ENCODE results near the gene RAB11FIP4.

Gene RAB11FIP4

DNA sequence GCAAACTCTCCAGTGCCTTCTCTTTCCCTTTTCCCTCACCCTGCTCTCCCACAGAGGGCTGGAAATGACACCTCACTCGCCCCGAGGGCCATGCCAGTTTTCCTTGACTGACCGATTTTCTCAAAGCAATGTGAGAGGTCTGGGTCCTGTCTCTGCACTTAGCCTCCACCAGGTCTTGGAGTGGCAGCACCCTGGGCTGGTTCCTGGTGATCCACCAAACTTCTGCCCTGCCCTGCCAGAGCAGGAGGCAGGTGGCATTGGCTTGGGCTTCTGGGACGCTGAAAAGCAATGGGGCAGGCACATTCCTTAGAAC, 97.5 kb downstream of the RAB11FIP4 start:
- H3K4me3 ChIP-seq (ENCODE audit: control insufficient read depth, low read depth, low read length): no peak overlapping the region
- DNase-seq (ENCODE audit: low read depth): no peak
- TF ChIP-seq, protein P1, sequence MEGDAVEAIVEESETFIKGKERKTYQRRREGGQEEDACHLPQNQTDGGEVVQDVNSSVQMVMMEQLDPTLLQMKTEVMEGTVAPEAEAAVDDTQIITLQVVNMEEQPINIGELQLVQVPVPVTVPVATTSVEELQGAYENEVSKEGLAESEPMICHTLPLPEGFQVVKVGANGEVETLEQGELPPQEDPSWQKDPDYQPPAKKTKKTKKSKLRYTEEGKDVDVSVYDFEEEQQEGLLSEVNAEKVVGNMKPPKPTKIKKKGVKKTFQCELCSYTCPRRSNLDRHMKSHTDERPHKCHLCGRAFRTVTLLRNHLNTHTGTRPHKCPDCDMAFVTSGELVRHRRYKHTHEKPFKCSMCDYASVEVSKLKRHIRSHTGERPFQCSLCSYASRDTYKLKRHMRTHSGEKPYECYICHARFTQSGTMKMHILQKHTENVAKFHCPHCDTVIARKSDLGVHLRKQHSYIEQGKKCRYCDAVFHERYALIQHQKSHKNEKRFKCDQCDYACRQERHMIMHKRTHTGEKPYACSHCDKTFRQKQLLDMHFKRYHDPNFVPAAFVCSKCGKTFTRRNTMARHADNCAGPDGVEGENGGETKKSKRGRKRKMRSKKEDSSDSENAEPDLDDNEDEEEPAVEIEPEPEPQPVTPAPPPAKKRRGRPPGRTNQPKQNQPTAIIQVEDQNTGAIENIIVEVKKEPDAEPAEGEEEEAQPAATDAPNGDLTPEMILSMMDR (IDR thresholded peaks at IDR 0.05; ENCODE audit: control insufficient read depth, insufficient read depth, low read depth, low read length, missing control alignments): no peak

DNA sequence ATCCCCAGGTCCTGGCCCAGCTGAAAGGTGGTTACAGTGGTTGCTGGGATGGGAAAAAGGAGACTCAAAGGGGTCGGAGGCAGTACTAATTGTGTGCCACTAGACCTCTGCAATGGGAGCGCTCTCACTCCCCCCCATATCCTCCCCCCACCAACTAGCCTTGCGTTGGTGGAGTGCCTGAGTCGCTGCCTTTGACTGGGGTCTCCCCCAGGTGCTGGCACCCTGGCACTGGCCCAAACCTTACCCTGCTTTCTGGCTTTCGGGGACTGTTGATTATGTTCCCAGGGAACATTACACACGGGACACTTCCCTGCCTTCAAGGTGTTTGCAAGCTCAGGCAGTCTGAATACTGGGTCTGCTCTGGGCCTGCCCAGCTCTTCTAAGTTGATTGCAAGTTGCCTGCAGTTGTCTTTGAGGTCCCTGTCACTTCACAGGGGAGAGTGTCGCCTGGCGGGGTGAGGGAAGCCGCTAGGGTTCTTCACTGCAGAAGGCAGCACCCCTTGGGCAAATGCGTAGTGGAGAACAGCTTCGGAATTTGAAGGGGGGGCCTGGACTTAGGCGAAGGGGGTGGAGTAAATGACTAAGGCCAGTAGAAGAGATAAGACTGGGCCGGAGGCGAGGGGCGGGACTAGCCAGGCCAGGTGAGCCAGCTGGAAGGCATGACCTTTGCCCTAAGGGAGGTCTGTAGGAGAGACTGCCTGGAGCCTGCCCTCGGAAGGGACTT, 98.0 kb downstream of the RAB11FIP4 start:
- DNase-seq (ENCODE audit: low read depth): no peak
- TF ChIP-seq, protein P1 (IDR thresholded peaks at IDR 0.05; ENCODE audit: control insufficient read depth, insufficient read depth, low read depth, low read length, missing control alignments): no peak
- H3K4me3 ChIP-seq (ENCODE audit: control insufficient read depth, low read depth, low read length): no peak overlapping the region

DNA sequence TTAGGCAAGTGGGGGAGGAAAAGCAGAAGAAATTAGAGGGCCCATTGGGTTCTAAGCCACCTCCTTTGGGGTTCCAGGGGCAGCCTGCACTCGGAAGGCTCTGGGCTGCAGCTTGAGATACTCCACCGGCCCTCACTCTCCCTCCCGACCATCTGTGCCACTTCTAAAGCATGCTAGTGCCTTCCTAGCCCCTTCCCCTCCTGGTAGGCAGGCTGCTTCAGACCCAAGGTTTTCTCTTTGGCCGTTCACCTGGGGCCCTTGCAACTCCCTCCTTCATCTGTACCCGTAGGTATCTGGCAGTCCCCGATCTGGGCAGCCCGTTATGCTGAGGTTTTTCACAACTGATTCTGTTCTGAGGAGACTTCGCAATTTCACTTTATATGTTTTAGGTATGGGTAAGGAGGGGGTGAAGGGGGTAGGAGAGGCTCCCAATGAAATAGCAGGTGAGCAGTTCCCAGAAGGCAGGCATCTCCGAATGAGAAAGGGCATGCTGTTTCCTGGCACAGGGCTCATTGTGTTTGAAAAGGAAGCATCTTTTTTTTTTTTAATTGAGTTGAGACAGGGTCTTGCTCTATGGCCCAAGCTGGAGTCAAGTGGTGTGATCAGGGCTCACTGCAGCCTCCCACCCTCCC, 98.7 kb downstream of the RAB11FIP4 start:
- TF ChIP-seq, protein P1 (IDR thresholded peaks at IDR 0.05; ENCODE audit: control insufficient read depth, insufficient read depth, low read depth, low read length, missing control alignments): no peak
- H3K4me3 ChIP-seq (ENCODE audit: control insufficient read depth, low read depth, low read length): no peak overlapping the region
- DNase-seq (ENCODE audit: low read depth): no peak

DNA sequence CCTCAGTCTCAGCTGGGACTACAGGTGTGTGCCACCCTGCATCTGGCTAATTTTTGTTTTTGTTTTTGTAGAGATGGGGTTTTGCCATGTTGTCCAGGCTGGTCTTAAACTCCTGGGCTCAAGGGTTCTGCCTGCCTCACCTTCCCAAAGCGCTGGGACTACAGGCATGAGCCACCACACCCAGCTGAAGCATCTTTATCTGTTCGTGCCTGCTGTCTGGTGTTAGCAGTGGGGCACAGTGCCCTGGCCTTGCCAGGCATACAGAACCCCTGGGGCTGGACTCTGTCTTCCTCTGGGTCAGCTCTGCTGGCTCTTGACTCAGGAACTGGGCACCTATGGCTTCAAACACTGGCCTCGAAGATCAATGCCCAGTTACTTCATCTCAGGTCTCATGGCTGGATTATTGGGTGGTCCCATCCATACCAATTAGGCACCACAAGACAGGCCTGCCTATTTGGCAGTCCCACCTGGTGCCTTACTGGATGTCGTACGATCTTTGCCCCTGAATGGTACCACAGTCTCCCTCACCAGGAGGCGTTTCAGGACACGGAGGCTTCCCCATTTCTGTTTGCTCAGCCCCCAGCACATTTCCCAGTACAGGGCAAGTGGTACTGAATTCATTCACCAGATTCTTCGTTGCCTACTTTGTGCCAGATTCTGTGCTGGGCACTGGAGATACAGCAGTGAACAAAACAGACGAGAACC, 99.3 kb downstream of the RAB11FIP4 start:
- TF ChIP-seq, protein P1 (IDR thresholded peaks at IDR 0.05; ENCODE audit: control insufficient read depth, insufficient read depth, low read depth, low read length, missing control alignments): no peak
- H3K4me3 ChIP-seq (ENCODE audit: control insufficient read depth, low read depth, low read length): no peak overlapping the region
- no peak for DNase-seq (ENCODE audit: low read depth)

DNA sequence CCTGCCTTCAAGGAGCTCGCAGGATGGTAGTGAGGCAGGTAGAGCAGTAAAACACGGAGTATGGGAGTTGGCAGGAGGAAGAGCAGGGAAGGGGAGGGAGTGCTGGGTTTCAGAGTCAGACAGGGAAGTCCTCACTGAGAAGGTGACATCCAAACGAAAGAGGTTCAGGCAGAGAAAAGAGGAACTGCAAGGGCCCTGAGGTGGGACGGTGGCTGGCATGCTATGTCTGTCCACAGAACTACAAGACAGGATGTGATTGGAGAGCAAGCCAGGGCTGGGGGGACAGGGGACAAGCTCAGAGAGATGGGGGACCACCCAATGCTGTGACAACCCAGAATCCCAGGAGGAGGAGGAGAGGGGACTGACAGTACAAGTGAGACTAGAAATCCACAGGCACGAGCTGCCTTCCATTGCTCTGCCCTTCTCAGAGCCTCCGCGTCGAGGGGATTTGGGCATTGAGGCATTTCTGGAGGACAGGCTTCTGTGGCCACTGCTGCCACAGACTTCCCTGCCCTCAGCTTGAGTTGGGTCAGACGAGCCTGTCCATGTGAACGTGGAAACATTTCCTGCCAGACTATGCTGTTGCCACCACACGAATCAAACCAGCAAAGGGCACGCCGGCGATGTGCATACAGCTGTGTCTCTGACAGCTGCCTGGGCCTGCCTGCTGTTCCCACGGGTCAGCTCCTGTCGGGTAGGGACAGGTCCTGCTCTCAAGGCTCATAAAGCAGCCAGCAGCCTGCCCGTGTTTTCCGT, 100.1 kb downstream of the RAB11FIP4 start:
- no peak overlapping the region for H3K4me3 ChIP-seq (ENCODE audit: control insufficient read depth, low read depth, low read length)
- DNase-seq (ENCODE audit: low read depth): no peak
- TF ChIP-seq, protein P1 (IDR thresholded peaks at IDR 0.05; ENCODE audit: control insufficient read depth, insufficient read depth, low read depth, low read length, missing control alignments): no peak

DNA sequence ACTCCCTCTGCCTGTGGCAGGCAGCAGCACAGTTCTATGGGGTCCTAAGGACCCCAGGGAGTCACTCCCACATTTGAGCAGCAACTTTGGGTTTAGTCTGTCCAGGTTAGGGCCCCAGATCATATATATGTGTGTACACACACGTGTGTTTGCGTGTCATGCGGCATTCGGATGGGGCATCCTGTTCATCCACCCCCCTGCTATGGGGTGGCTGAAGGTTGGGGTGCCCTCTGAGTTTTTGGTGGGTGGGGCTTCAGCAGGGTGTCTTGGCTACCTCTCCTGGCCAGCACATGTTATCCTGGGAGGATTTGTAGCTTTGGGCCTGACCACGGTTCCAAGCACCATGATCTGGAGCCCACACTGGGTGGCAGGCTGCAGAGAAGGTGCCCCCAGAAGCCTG, 100.7 kb downstream of the RAB11FIP4 start:
- no peak for DNase-seq (ENCODE audit: low read depth)
- H3K4me3 ChIP-seq (ENCODE audit: control insufficient read depth, low read depth, low read length): no peak overlapping the region
- TF ChIP-seq, protein P1 (IDR thresholded peaks at IDR 0.05; ENCODE audit: control insufficient read depth, insufficient read depth, low read depth, low read length, missing control alignments): no peak

All from AG09309 (cell line).